Endodermal cell (in vitro differentiated cells): Measurements from ENCODE around the gene ARF4. TPM values are rescaled to one million over a fixed set of nuclear protein-coding genes. Genes with fewer than 3 reads are reported as not detected.

ENCODE experiments used
- DNase-seq: peaks from one replicate; pipeline ENCODE4 v3.0.0-alpha.2; 2017
- H3K27ac ChIP-seq: 2 replicates; pipeline ENCODE4 v1.5.1; 2013; ENCODE audit warnings: mild to moderate bottlenecking, low read depth, low read length, moderate library complexity
- H3K27me3 ChIP-seq: 2 replicates; pipeline ENCODE4 v1.6.1; 2013; ENCODE audit warnings: mild to moderate bottlenecking, low read length, moderate library complexity; ENCODE audit not compliant: insufficient read depth, control insufficient read depth, poor library complexity, severe bottlenecking
- H3K36me3 ChIP-seq: 2 replicates; pipeline ENCODE4 v1.7.0; 2013; ENCODE audit warnings: mild to moderate bottlenecking, low read length, moderate library complexity; ENCODE audit not compliant: control insufficient read depth, insufficient read depth
- H3K4me1 ChIP-seq: one replicate; pipeline ENCODE4 v1.7.0; 2013; ENCODE audit warnings: low read length; ENCODE audit not compliant: control insufficient read depth, insufficient read depth
- H3K4me3 ChIP-seq: 2 replicates; pipeline ENCODE4 v1.5.1; 2013; ENCODE audit warnings: mild to moderate bottlenecking, low read length, moderate library complexity
- H3K9ac ChIP-seq: 2 replicates; pipeline ENCODE4 v1.6.1; 2013; ENCODE audit warnings: mild to moderate bottlenecking, low read length, moderate library complexity; ENCODE audit not compliant: poor library complexity, severe bottlenecking; ENCODE audit errors: extremely low read depth
- H3K9me3 ChIP-seq: 2 replicates; pipeline ENCODE4 v1.6.1; 2013; ENCODE audit warnings: mild to moderate bottlenecking, low read length, moderate library complexity; ENCODE audit not compliant: control insufficient read depth
- H3K27ac Mint-ChIP-seq: 2 replicates; pipeline ENCODE4 v1.8.0; 2020; ENCODE audit warnings: mixed read lengths
- H3K27me3 Mint-ChIP-seq: 2 replicates; pipeline ENCODE4 v1.8.0; 2021; ENCODE audit warnings: mild to moderate bottlenecking, mixed read lengths; ENCODE audit not compliant: insufficient read depth
- H3K36me3 Mint-ChIP-seq: 2 replicates; pipeline ENCODE4 v1.8.0; 2020; ENCODE audit warnings: low read depth, mixed read lengths
- H3K4me1 Mint-ChIP-seq: 2 replicates; pipeline ENCODE4 v1.8.0; 2020; ENCODE audit warnings: mixed read lengths
- H3K4me3 Mint-ChIP-seq: 2 replicates; pipeline ENCODE4 v1.8.0; 2020; ENCODE audit warnings: mild to moderate bottlenecking, moderate library complexity, mixed read lengths
- H3K9me3 Mint-ChIP-seq: 2 replicates; pipeline ENCODE4 v1.8.0; 2020; ENCODE audit warnings: mild to moderate bottlenecking, mixed read lengths
- total RNA-seq, 2 donors: library from RNA; stranded (reverse); fragmentation: NEBNext Ultra II Directional in 1 of 2; extraction: Animal tissue kit (Norgen Biotek cat#: 25700) in 1 of 2; gene quantifications; 2 replicates in 1 of 2; 3 replicates in 1 of 2; pipeline ENCODE4 v1.2.1, GENCODE V29; 2021
- TF ChIP-seq, protein P1 (sequence below): fragments of 200-600 bp; sonication (generic); conservative IDR thresholded peaks from 2 replicates; pipeline ENCODE4 v1.5.0; 2021; ENCODE audit warnings: antibody characterized with exemption, mild to moderate bottlenecking

Gene ARF4
- total RNA-seq, 2 donors from 2014 or later, result 176 to 188 TPM

DNA sequence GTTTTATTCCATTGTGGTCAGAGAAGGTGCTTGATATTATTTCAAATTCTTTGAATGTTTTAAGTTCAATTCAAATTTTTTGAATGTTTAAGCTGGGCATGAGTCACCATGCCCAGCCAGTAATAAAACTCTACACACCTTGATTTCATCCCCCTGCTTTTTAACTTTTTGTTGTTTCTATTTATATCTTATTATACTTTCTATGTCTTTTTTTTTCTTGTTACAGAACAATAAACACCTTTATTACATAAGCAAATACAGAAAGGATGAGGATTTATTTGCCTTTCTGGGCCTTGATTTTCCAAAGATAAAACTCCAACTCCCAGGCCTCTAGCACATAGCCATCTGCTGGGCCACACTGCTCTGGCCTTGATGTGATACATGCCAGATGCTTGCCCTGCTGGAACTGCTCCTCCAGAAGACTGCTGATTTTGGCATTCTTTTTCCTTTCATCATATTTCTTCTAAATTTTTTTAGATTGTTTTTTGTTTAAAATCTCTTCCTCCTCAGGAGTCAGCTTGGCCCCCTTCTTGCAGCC, 67.0 kb downstream of the ARF4 start:
- TF ChIP-seq, protein P1, sequence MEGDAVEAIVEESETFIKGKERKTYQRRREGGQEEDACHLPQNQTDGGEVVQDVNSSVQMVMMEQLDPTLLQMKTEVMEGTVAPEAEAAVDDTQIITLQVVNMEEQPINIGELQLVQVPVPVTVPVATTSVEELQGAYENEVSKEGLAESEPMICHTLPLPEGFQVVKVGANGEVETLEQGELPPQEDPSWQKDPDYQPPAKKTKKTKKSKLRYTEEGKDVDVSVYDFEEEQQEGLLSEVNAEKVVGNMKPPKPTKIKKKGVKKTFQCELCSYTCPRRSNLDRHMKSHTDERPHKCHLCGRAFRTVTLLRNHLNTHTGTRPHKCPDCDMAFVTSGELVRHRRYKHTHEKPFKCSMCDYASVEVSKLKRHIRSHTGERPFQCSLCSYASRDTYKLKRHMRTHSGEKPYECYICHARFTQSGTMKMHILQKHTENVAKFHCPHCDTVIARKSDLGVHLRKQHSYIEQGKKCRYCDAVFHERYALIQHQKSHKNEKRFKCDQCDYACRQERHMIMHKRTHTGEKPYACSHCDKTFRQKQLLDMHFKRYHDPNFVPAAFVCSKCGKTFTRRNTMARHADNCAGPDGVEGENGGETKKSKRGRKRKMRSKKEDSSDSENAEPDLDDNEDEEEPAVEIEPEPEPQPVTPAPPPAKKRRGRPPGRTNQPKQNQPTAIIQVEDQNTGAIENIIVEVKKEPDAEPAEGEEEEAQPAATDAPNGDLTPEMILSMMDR, result no peak
- Histone ChIP-seq H3K4me1 (no peaks in the 10 kb centered on the region), H3K27ac (no peak overlapping the region), H3K9me3 (peaks cover 5% of the 10 kb centered on the region), H3K9ac (no peak overlapping the region), H3K36me3 (no peaks in the 10 kb centered on the region), H3K27me3 (no peaks in the 10 kb centered on the region), H3K4me3 (no peak overlapping the region)
- Mint-ChIP-seq H3K9me3 (no peaks in the 10 kb centered on the region), H3K36me3 (no peaks in the 10 kb centered on the region), H3K4me1 (peaks cover 13% of the 10 kb centered on the region), H3K27me3 (no peaks in the 10 kb centered on the region), H3K4me3 (no peak overlapping the region), H3K27ac (no peak overlapping the region)
- DNase-seq, result no peak

Other genes starting within 250 kb of the ARF4 start
- gene DNAH12, start 53.0 kb downstream of the ARF4 start, total RNA-seq, result 1 to 10 TPM in 1 of 2 donors, under 1 TPM in 1; 0.77 to 2.2 TPM
- 10 to 100 TPM; 10.5 to 12.5 TPM for gene PDE12, start 41.1 kb downstream of the ARF4 start, total RNA-seq
- gene DENND6A, start 95.7 kb upstream of the ARF4 start, total RNA-seq, result 10 to 100 TPM; 23.4 to 35.1 TPM
- 10 to 100 TPM; 64.8 to 65.7 TPM for gene SLMAP, start 159.0 kb upstream of the ARF4 start, total RNA-seq